NCI-H1436 (cell line): ENCODE data around the gene ODAM.
"Not testable (repeated sequence)": the region's sequence is repeated elsewhere in the genome, so short reads cannot be mapped to it uniquely, and the experiment has no call there.

ENCODE experiments used
- DNase-seq: peaks from one replicate; lab custom pipeline; 2025; lab: John Stamatoyannopoulos, UW

Gene ODAM

GRCh38 chr4:70221818-70222217 is 26.3 kb downstream of the ODAM start:
- DNase-seq: not testable (repeated sequence)

GRCh38 chr4:70225824-70226223 is 30.3 kb downstream of the ODAM start, which contains the start of gene FDCSP:
FDCSP (plus strand) TSS chr4:70226124; CDS start chr4:70231195, 5,071 bp downstream.
- no peak for DNase-seq

DNA sequence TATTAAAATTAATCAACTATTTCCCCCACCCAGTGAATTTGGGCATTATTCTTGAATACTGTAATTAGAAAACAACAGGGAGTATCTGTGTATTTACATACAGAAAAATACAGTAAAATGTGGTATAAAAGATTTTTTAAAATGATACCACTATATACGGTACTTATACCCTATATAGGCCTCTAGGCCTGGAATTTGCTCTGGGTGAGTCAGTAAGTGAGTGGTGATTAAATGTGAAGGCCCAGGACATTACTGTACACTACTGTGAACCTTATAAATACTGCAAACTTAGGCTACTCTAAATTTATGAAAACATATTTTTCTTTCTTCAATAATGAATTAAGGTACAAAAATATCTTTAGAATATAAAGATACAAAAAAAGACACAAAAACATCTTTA is 40.6 kb downstream of the ODAM start:
- no peak for DNase-seq

GRCh38 chr4:70239131-70239883 is 43.8 kb downstream of the ODAM start:
- no peak for DNase-seq

DNA sequence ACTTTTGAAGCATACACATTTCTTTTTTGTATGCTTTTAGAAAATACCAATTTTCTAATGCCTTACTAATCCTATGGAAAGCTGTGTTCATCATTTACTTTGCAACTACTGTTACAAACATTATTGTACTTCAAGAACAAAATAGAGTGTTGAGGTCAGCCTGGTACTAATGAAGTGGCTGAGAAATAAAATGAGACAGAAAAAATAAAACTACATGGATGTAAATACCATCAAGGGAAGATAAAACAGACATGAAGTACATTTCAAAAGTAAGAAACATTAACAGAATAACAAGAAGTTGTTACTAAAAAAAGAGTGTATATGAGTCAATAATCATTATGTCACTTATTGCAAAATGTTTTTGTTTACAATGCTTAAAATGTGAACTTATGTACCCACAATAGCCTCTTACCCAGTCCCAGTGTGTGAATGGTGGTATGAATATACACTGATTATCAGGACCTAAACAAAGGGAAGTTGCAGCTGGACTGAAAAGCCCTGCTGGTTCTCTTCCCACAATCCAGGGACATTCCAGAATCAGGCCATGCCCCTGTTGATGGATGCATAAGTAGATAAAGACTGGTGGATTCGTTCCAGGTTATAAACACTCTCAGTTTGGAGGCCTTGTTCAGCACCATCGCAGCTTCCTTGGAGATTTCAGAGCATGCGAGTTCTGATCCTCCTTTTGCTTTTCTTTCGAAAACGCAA is 44.5 kb downstream of the ODAM start:
- DNase-seq: no peak

GRCh38 chr4:70242297-70242696 is 46.8 kb downstream of the ODAM start, which contains the start of gene CSN3:
CSN3 (plus strand) TSS chr4:70242597; CDS start chr4:70244820, 2,223 bp downstream.
- not testable (repeated sequence) for DNase-seq

- DNase-seq: no peak
Observed at GRCh38 chr4:70243091-70243490, 47.6 kb downstream of the ODAM start.

GRCh38 chr4:70251250-70251944 is 55.9 kb downstream of the ODAM start:
- DNase-seq: no peak

GRCh38 chr4:70251945-70252277 is 56.4 kb downstream of the ODAM start:
- DNase-seq: no peak
